ENCODE measurements around the gene MYO5C.
"Not testable (repeated sequence)": the region's sequence is repeated elsewhere in the genome, so short reads cannot be mapped to it uniquely, and the experiment has no call there.

The MYO5C gene

GRCh38 chr15:52238989-52239525 lies 56.5 kb downstream of the MYO5C start:
- not testable (repeated sequence) for DNase-seq

- DNase-seq = no peak
Observed at GRCh38 chr15:52238149-52238548, 57.5 kb downstream of the MYO5C start.

GRCh38 chr15:52236013-52236412 lies 59.6 kb downstream of the MYO5C start:
- no peak for DNase-seq

- no peak for DNase-seq
Observed at GRCh38 chr15:52234596-52235541, 60.7 kb downstream of the MYO5C start.

GRCh38 chr15:52233405-52233804 lies 62.2 kb downstream of the MYO5C start:
- DNase-seq = no peak

GRCh38 chr15:52232327-52232726 lies 63.3 kb downstream of the MYO5C start:
- DNase-seq = no peak

GRCh38 chr15:52230073-52230472 lies 65.5 kb downstream of the MYO5C start:
- DNase-seq = no peak

- DNase-seq = no peak
Observed at GRCh38 chr15:52228921-52229320, 66.7 kb downstream of the MYO5C start.

GRCh38 chr15:52227456-52227855 lies 68.1 kb downstream of the MYO5C start:
- no peak for DNase-seq

GRCh38 chr15:52225230-52225629 lies 70.4 kb downstream of the MYO5C start:
- DNase-seq = no peak

- DNase-seq = no peak
Observed at GRCh38 chr15:52224211-52224610, 71.4 kb downstream of the MYO5C start.

- no peak for DNase-seq
Observed at GRCh38 chr15:52221730-52222129, 73.9 kb downstream of the MYO5C start.

- DNase-seq = no peak
Observed at GRCh38 chr15:52220937-52221660, 74.5 kb downstream of the MYO5C start.

GRCh38 chr15:52220251-52220650 lies 75.4 kb downstream of the MYO5C start:
- no peak for DNase-seq

GRCh38 chr15:52218816-52219215 lies 76.8 kb downstream of the MYO5C start:
- no peak for DNase-seq

GRCh38 chr15:52218371-52218770 lies 77.2 kb downstream of the MYO5C start:
- no peak for DNase-seq

GRCh38 chr15:52217186-52217585 lies 78.4 kb downstream of the MYO5C start:
- no peak for DNase-seq

GRCh38 chr15:52214553-52214952 lies 81.1 kb downstream of the MYO5C start:
- DNase-seq = no peak

- DNase-seq = no peak
Observed at GRCh38 chr15:52213206-52213605, 82.4 kb downstream of the MYO5C start.

- no peak for DNase-seq
Observed at GRCh38 chr15:52208306-52208946, 87.2 kb downstream of the MYO5C start.

- DNase-seq = no peak
Observed at GRCh38 chr15:52207191-52207590, 88.4 kb downstream of the MYO5C start.

- no peak for DNase-seq
Observed at GRCh38 chr15:52206446-52206845, 89.2 kb downstream of the MYO5C start.

- no peak for DNase-seq
Observed at GRCh38 chr15:52204657-52205056, 90.9 kb downstream of the MYO5C start.

Measured in NCI-H1105 (cell line).